WTC11 (cell line): ENCODE results near the gene SURF6. TPM values are rescaled to one million over a fixed set of nuclear protein-coding genes. Genes with fewer than 3 reads are reported as not detected.
"Not testable (repeated sequence)": the region's sequence is repeated elsewhere in the genome, so short reads cannot be mapped to it uniquely, and the experiment has no call there.

Experiments
- ATAC-seq: fragments of 200-7000 bp; cut with Tn5 transposase; 2 replicates; pipeline ENCODE4 v1.10.0; 2021; ENCODE audit warnings: mild to moderate bottlenecking, moderate library complexity
- CTCF ChIA-PET: fragments of 300-600 bp; sonication (Branson Sonifier 250); formaldehyde crosslinking; loops from one replicate; lab custom pipeline; 2021; ENCODE audit warnings: antibody characterized with exemption; lab: Charles Lee
- POLR2A ChIA-PET: fragments of 350-600 bp; sonication (Branson Sonifier 250); formaldehyde crosslinking; loops from one replicate; lab custom pipeline; 2021; ENCODE audit warnings: antibody characterized with exemption; lab: Charles Lee
- DNase-seq: peaks from one replicate; pipeline ENCODE4 v3.0.0; 2021; ENCODE audit warnings: low spot score
- H3K27ac Mint-ChIP-seq: 2 replicates; pipeline ENCODE4 v1.8.0; 2021; ENCODE audit warnings: mixed read lengths
- H3K27me3 Mint-ChIP-seq: 2 replicates; pipeline ENCODE4 v1.8.0; 2021; ENCODE audit warnings: low read depth, mild to moderate bottlenecking, moderate library complexity, mixed read lengths
- H3K36me3 Mint-ChIP-seq: 2 replicates; pipeline ENCODE4 v1.8.0; 2021; ENCODE audit warnings: mixed read lengths
- H3K4me1 Mint-ChIP-seq: 2 replicates; pipeline ENCODE4 v1.8.0; 2022; ENCODE audit warnings: mixed read lengths
- H3K4me3 Mint-ChIP-seq: 2 replicates; pipeline ENCODE4 v1.8.0; 2021; ENCODE audit warnings: mild to moderate bottlenecking, moderate library complexity, mixed read lengths
- H3K9me3 Mint-ChIP-seq: 2 replicates; pipeline ENCODE4 v1.8.0; 2021; ENCODE audit warnings: mixed read lengths
- CTCF ChIP-seq: fragments of 200-600 bp; IDR thresholded peaks from 2 replicates; pipeline ENCODE4 v1.8.0; 2022; ENCODE audit warnings: antibody characterized with exemption
- E2F1 ChIP-seq: sonication (generic); formaldehyde crosslinking; IDR thresholded peaks from 2 replicates; pipeline ENCODE4 v1.8.0; 2022; ENCODE audit warnings: mild to moderate bottlenecking, missing genetic modification reagents
- EMX1 ChIP-seq: fragments of 250-450 bp; sonication (Bioruptor Pico); IDR thresholded peaks from 2 replicates; pipeline ENCODE4 v1.8.0; 2021; ENCODE audit warnings: mild to moderate bottlenecking
- ERG ChIP-seq: fragments of 250-450 bp; sonication (Bioruptor Pico); IDR thresholded peaks from 2 replicates; pipeline ENCODE4 v1.8.0; 2021; ENCODE audit warnings: mild to moderate bottlenecking
- NFATC4 ChIP-seq: fragments of 250-450 bp; sonication (Bioruptor Pico); IDR thresholded peaks from 2 replicates; pipeline ENCODE4 v1.9.0; 2021; ENCODE audit warnings: mild to moderate bottlenecking
- OVOL2 ChIP-seq: fragments of 250-450 bp; sonication (Bioruptor Pico); IDR thresholded peaks from 2 replicates; pipeline ENCODE4 v1.9.0; 2021; ENCODE audit warnings: mild to moderate bottlenecking, borderline replicate concordance
- SOX15 ChIP-seq: fragments of 250-450 bp; sonication (Bioruptor Pico); IDR thresholded peaks from 2 replicates; pipeline ENCODE4 v1.9.0; 2021; ENCODE audit warnings: mild to moderate bottlenecking
- TCF7 ChIP-seq: sonication (generic); formaldehyde crosslinking; IDR thresholded peaks from 2 replicates; pipeline ENCODE4 v1.8.0; 2022; ENCODE audit warnings: mild to moderate bottlenecking, low read depth, missing genetic modification reagents, moderate library complexity
- ZBTB21 ChIP-seq: sonication (generic); formaldehyde crosslinking; IDR thresholded peaks from 2 replicates; pipeline ENCODE4 v1.8.1; 2023; ENCODE audit warnings: mild to moderate bottlenecking, missing genetic modification reagents, borderline replicate concordance
- ZMAT4 ChIP-seq: fragments of 250-450 bp; sonication (Bioruptor Pico); IDR thresholded peaks from 2 replicates; pipeline ENCODE4 v1.9.0; 2021; ENCODE audit warnings: mild to moderate bottlenecking
- ZNF416 ChIP-seq: fragments of 250-450 bp; sonication (Bioruptor Pico); IDR thresholded peaks from 2 replicates; pipeline ENCODE4 v1.9.0; 2021; ENCODE audit warnings: mild to moderate bottlenecking, inconsistent platforms
- ZNF425 ChIP-seq: fragments of 250-450 bp; sonication (Bioruptor Pico); conservative IDR thresholded peaks from 2 replicates; pipeline ENCODE4 v1.9.0; 2021; ENCODE audit warnings: mild to moderate bottlenecking
- ZNF671 ChIP-seq: fragments of 250-450 bp; sonication (Bioruptor Pico); IDR thresholded peaks from 2 replicates; pipeline ENCODE4 v1.8.0; 2021; ENCODE audit warnings: mild to moderate bottlenecking
- total RNA-seq: library from RNA; stranded (reverse); gene quantifications from 3 replicates; pipeline ENCODE4 v1.2.3, GENCODE V29; 2021

SURF6 gene
- total RNA-seq, 1 experiment from 2014 or later = 67.2 TPM

GRCh38 chr9:133331221-133331620 is 4.8 kb downstream of the SURF6 start (continued):
- TF ChIP-seq ZMAT4 (CRISPR knock-in tag) = no peak

- H3K9me3 Mint-ChIP-seq = peaks cover 29% of the 10 kb centered on the region
- H3K27me3 Mint-ChIP-seq, H3K4me3 Mint-ChIP-seq, H3K4me1 Mint-ChIP-seq, ATAC-seq: not testable (repeated sequence)
- ChIA-PET POLR2A (interaction anchor here (1.8 kb wide), 1 partner anchor 91 kb away, joined by 7 read pairs; no protein-coding TSS in a partner anchor), CTCF (interaction anchor here (0.5 to 4.0 kb wide), 10 partner anchors 9 to 430 kb away, joined by 3 to 97 read pairs (median 5); no protein-coding TSS in a partner anchor)
- H3K27ac Mint-ChIP-seq = peak overlapping the region; percentile 90
- TF ChIP-seq ZNF425 (CRISPR knock-in tag) (0 out of 2 replicates have a peak, but pooled peaks have one; percentile 26), ZNF671 (CRISPR knock-in tag) (0 out of 2 replicates have a peak, but pooled peaks have one; percentile 59), NFATC4 (CRISPR knock-in tag) (0 out of 2 replicates have a peak, but pooled peaks have one; percentile 18), EMX1 (CRISPR knock-in tag) (0 out of 2 replicates have a peak, but pooled peaks have one; percentile 71), CTCF (peak; percentile 65), ZNF416 (CRISPR knock-in tag) (0 out of 2 replicates have a peak, but pooled peaks have one; percentile 62), ERG (CRISPR knock-in tag) (0 out of 2 replicates have a peak, but pooled peaks have one; percentile 7)
- DNase-seq = peak; percentile 41
- peaks cover 38% of the 10 kb centered on the region for H3K36me3 Mint-ChIP-seq
These were observed 6.5 kb downstream of the SURF6 start for GRCh38 chr9:133329306-133330156.

GRCh38 chr9:133327834-133328484 is 8.0 kb downstream of the SURF6 start:
- CTCF ChIA-PET = interaction anchor here (4.0 kb wide), 1 partner anchor 140 kb away, joined by 97 read pairs; no protein-coding TSS in a partner anchor
- no peaks in the 10 kb centered on the region; the same call in 1 of the 2 replicates for H3K4me1 Mint-ChIP-seq
- no peak for TF ChIP-seq TCF7
- peak; percentile 10; the same call in 1 of the 2 replicates for TF ChIP-seq ZMAT4 (CRISPR knock-in tag)
- no peak for TF ChIP-seq E2F1 (CRISPR knock-in tag)
- TF ChIP-seq OVOL2 (CRISPR knock-in tag) = no peak
- TF ChIP-seq ZBTB21 (CRISPR knock-in tag) = no peak
- TF ChIP-seq SOX15 (CRISPR knock-in tag) = no peak
- no peak for TF ChIP-seq EMX1 (CRISPR knock-in tag)
- TF ChIP-seq, all 79 proteins: peak for 1
- no peak for ATAC-seq
- POLR2A ChIA-PET = no interaction called here
- Mint-ChIP-seq H3K4me3 (no peak overlapping the region), H3K27me3 (peaks cover 18% of the 10 kb centered on the region), H3K27ac (no peak overlapping the region), H3K36me3 (peaks cover 33% of the 10 kb centered on the region), H3K9me3 (peaks cover 39% of the 10 kb centered on the region)
- DNase-seq = no peak

GRCh38 chr9:133327021-133327420 is 9.0 kb downstream of the SURF6 start:
- ATAC-seq, H3K4me3 Mint-ChIP-seq, POLR2A ChIA-PET, H3K4me1 Mint-ChIP-seq, DNase-seq, CTCF ChIA-PET, H3K27ac Mint-ChIP-seq: not testable (repeated sequence)
- Mint-ChIP-seq H3K9me3 (peaks cover 39% of the 10 kb centered on the region), H3K36me3 (peaks cover 24% of the 10 kb centered on the region), H3K27me3 (peaks cover 18% of the 10 kb centered on the region)
